ENCODE results near the gene NSRP1.

NSRP1 gene

GRCh38 chr17:30232015-30232823, 115.6 kb downstream of the NSRP1 start:
- Histone ChIP-seq H3K36me3 (ENCODE audit: insufficient read depth, low read length) (no peaks in the 10 kb centered on the region), H3K79me2 (ENCODE audit: insufficient read depth, low read length) (no peaks in the 10 kb centered on the region), H3K4me1 (ENCODE audit: insufficient read depth, low read length, poor library complexity, severe bottlenecking) (no peaks in the 10 kb centered on the region), H3K4me2 (ENCODE audit: low read depth, low read length, poor library complexity, severe bottlenecking) (no peak overlapping the region), H3K27me3 (ENCODE audit: insufficient read depth, low read length, poor library complexity, severe bottlenecking) (no peaks in the 10 kb centered on the region), H4K20me1 (ENCODE audit: insufficient read depth, low read length, poor library complexity, severe bottlenecking) (no peaks in the 10 kb centered on the region), H3K4me3 (ENCODE audit: low read length, poor library complexity, severe bottlenecking) (no peak overlapping the region), H3F3A (ENCODE audit: low read depth) (no peaks in the 10 kb centered on the region), H3K9ac (ENCODE audit: low read depth, low read length, poor library complexity, severe bottlenecking) (no peak overlapping the region), H2AFZ (ENCODE audit: low read length) (no peak overlapping the region), H3K9me3 (ENCODE audit: insufficient read depth, low read depth, low read length) (no peaks in the 10 kb centered on the region), H3K9me2 (replicated peaks; ENCODE audit: low read depth, low read length) (no peaks in the 10 kb centered on the region)
- no peak for TF ChIP-seq CTCF (conservative IDR thresholded peaks at IDR 0.05; ENCODE audit: low read length)
- no peak for TF ChIP-seq EZH2phosphoT487 (IDR thresholded peaks at IDR 0.05; ENCODE audit: borderline replicate concordance)

GRCh38 chr17:30232824-30233427, 116.3 kb downstream of the NSRP1 start:
- Histone ChIP-seq H3K27me3 (ENCODE audit: insufficient read depth, low read length, poor library complexity, severe bottlenecking) (no peaks in the 10 kb centered on the region), H3K4me2 (ENCODE audit: low read depth, low read length, poor library complexity, severe bottlenecking) (no peak overlapping the region)

GRCh38 chr17:30234296-30234695, 117.7 kb downstream of the NSRP1 start:
- Histone ChIP-seq H3K4me1 (ENCODE audit: insufficient read depth, low read length, poor library complexity, severe bottlenecking) (no peaks in the 10 kb centered on the region), H4K20me1 (ENCODE audit: insufficient read depth, low read length, poor library complexity, severe bottlenecking) (no peaks in the 10 kb centered on the region), H3K9ac (ENCODE audit: low read depth, low read length, poor library complexity, severe bottlenecking) (no peak overlapping the region), H3F3A (ENCODE audit: low read depth) (no peaks in the 10 kb centered on the region), H3K4me3 (ENCODE audit: low read length, poor library complexity, severe bottlenecking) (no peak overlapping the region), H2AFZ (ENCODE audit: low read length) (no peak overlapping the region), H3K9me3 (ENCODE audit: insufficient read depth, low read depth, low read length) (no peaks in the 10 kb centered on the region), H3K36me3 (ENCODE audit: insufficient read depth, low read length) (no peaks in the 10 kb centered on the region), H3K27me3 (ENCODE audit: insufficient read depth, low read length, poor library complexity, severe bottlenecking) (no peaks in the 10 kb centered on the region), H3K79me2 (ENCODE audit: insufficient read depth, low read length) (no peaks in the 10 kb centered on the region), H3K9me2 (replicated peaks; ENCODE audit: low read depth, low read length) (no peaks in the 10 kb centered on the region), H3K4me2 (ENCODE audit: low read depth, low read length, poor library complexity, severe bottlenecking) (no peak overlapping the region)
- no peak for TF ChIP-seq EZH2phosphoT487 (IDR thresholded peaks at IDR 0.05; ENCODE audit: borderline replicate concordance)
- no peak for TF ChIP-seq CTCF (conservative IDR thresholded peaks at IDR 0.05; ENCODE audit: low read length)

More at GRCh38 chr17:30232824-30233427, 116.3 kb downstream of the NSRP1 start:
- no peaks in the 10 kb centered on the region for H3K9me2 ChIP-seq (replicated peaks; ENCODE audit: low read depth, low read length)
- no peaks in the 10 kb centered on the region for H3K4me1 ChIP-seq (ENCODE audit: insufficient read depth, low read length, poor library complexity, severe bottlenecking)
- no peak overlapping the region for H3K9ac ChIP-seq (ENCODE audit: low read depth, low read length, poor library complexity, severe bottlenecking)
- no peak overlapping the region for H3K4me3 ChIP-seq (ENCODE audit: low read length, poor library complexity, severe bottlenecking)
- no peaks in the 10 kb centered on the region for H3K36me3 ChIP-seq (ENCODE audit: insufficient read depth, low read length)
- no peaks in the 10 kb centered on the region for H3F3A ChIP-seq (ENCODE audit: low read depth)
- H3K9me3 ChIP-seq (ENCODE audit: insufficient read depth, low read depth, low read length), result no peaks in the 10 kb centered on the region
- TF ChIP-seq CTCF (conservative IDR thresholded peaks at IDR 0.05; ENCODE audit: low read length) (no peak), EZH2phosphoT487 (IDR thresholded peaks at IDR 0.05; ENCODE audit: borderline replicate concordance) (no peak)
- H4K20me1 ChIP-seq (ENCODE audit: insufficient read depth, low read length, poor library complexity, severe bottlenecking), result no peaks in the 10 kb centered on the region
- no peak overlapping the region for H2AFZ ChIP-seq (ENCODE audit: low read length)
- H3K79me2 ChIP-seq (ENCODE audit: insufficient read depth, low read length), result no peaks in the 10 kb centered on the region

Data from Loucy (cell line).